Natural killer cell (primary cell): Measurements from ENCODE around the gene PARVG. TPM values are rescaled to one million over a fixed set of nuclear protein-coding genes. Genes with fewer than 3 reads are reported as not detected.
A peak's percentile ranks its signal among the peaks of the same experiment; 100 is the strongest.

Source experiments
- ATAC-seq, 3 donors: fragments of 150-1000 bp in 2 of 3; fragments of 200-7000 bp in 1 of 3; cut with Tn5 transposase; 1 replicate in 1 of 3; 2 replicates in 2 of 3; pipeline ENCODE4 v1.10.0; 2021; ENCODE audit warnings: mild to moderate bottlenecking in 2 of 3, moderate library complexity in 2 of 3
- DNase-seq, 2 donors: peaks; one replicate each; pipeline versions ENCODE4 v3.0.0 to v3.0.0-alpha.2; 2013 to 2021; ENCODE audit warnings: mixed read lengths in 1 of 2
- H3K27ac ChIP-seq: one replicate; pipeline ENCODE4 v1.5.1; 2013; ENCODE audit warnings: mild to moderate bottlenecking, low read length
- H3K27me3 ChIP-seq: one replicate; pipeline ENCODE4 v1.6.1; 2013; ENCODE audit warnings: low read length; ENCODE audit not compliant: control insufficient read depth, insufficient read depth
- H3K36me3 ChIP-seq: one replicate; pipeline ENCODE4 v1.6.1; 2013; ENCODE audit warnings: low read length; ENCODE audit not compliant: control insufficient read depth, insufficient read depth
- H3K4me1 ChIP-seq: one replicate; pipeline ENCODE4 v1.6.1; 2013; ENCODE audit warnings: low read length; ENCODE audit not compliant: control insufficient read depth, insufficient read depth
- H3K4me3 ChIP-seq: one replicate; pipeline ENCODE4 v1.5.1; 2013; ENCODE audit warnings: low read length
- H3K9me3 ChIP-seq: one replicate; pipeline ENCODE4 v1.6.1; 2013; ENCODE audit warnings: low read length; ENCODE audit not compliant: control insufficient read depth, insufficient read depth
- H3K27ac Mint-ChIP-seq, 2 donors: one replicate each; pipeline ENCODE4 v1.8.0; 2022; ENCODE audit warnings: mild to moderate bottlenecking in 2 of 2, mixed read lengths in 2 of 2, moderate library complexity in 1 of 2
- H3K27me3 Mint-ChIP-seq, 2 donors: one replicate each; pipeline ENCODE4 v1.8.0; 2022; ENCODE audit warnings: low read depth in 2 of 2, mixed read lengths in 2 of 2
- H3K36me3 Mint-ChIP-seq: one replicate; pipeline ENCODE4 v1.8.0; 2022; ENCODE audit warnings: mixed read lengths
- H3K4me1 Mint-ChIP-seq, 2 donors: one replicate each; pipeline ENCODE4 v1.8.0; 2022; ENCODE audit warnings: mixed read lengths in 2 of 2
- H3K4me3 Mint-ChIP-seq: one replicate; pipeline ENCODE4 v1.8.0; 2022; ENCODE audit warnings: mild to moderate bottlenecking, moderate library complexity, mixed read lengths
- H3K9me3 Mint-ChIP-seq, 2 donors: one replicate each; pipeline ENCODE4 v1.8.0; 2022; ENCODE audit warnings: mixed read lengths in 2 of 2
- CTCF ChIP-seq: fragments of 200-600 bp; IDR thresholded peaks from one replicate; pipeline ENCODE4 v1.8.0; 2022; ENCODE audit warnings: antibody characterized with exemption
- WGBS: methylation state at CpG from one replicate; pipeline ENCODE4 v1.1.7; 2013; ENCODE audit warnings: missing lambda C conversion rate; ENCODE audit not compliant: insufficient coverage; 5-methylcytosine and 5-hydroxymethylcytosine counted together
- intact Hi-C: fragments of 100-400 bp; cut with micrococcal nuclease; formaldehyde crosslinking; loops from one replicate; pipeline ENCODE4 v1.14.2; 2022
- total RNA-seq, 4 donors: library from RNA; stranded (reverse); fragments of 120-200 nt in 1 of 4; gene quantifications; one replicate each; pipeline versions ENCODE4 v1.2.3 to v1.2.4, GENCODE V29; 2013 to 2022

PARVG gene
- total RNA-seq, 3 donors from 2014 or later (not counting 1 experiment from before 2014, with no cell fraction given), result 130 to 146 (median 131) TPM

GRCh38 chr22:44209343-44209742, 28.6 kb downstream of the PARVG start:
- Mint-ChIP-seq H3K4me3 (no peak overlapping the region), H3K4me1 (peaks cover 29 to 40% of the 10 kb centered on the region in 2 donors), H3K27me3 (no peaks in the 10 kb centered on the region), H3K36me3 (peaks cover 14% of the 10 kb centered on the region), H3K27ac (peak overlapping the region in 1 of 2 donors; percentile 4), H3K9me3 (peaks cover 3 to 11% of the 10 kb centered on the region in 2 donors)
- no peaks in the 10 kb centered on the region for H3K27me3 ChIP-seq
- DNase-seq, result no peak
- peaks cover 6% of the 10 kb centered on the region for H3K4me1 ChIP-seq
- H3K27ac ChIP-seq, result no peak overlapping the region
- no peaks in the 10 kb centered on the region for H3K9me3 ChIP-seq
- H3K36me3 ChIP-seq, result peaks cover 2% of the 10 kb centered on the region
- ATAC-seq, result no peak
- no peak overlapping the region for H3K4me3 ChIP-seq
- 74% methylated on average over 2 of the region's 3 CpGs for WGBS
- TF ChIP-seq CTCF, result no peak
- intact Hi-C loops, result no loop called here

DNA sequence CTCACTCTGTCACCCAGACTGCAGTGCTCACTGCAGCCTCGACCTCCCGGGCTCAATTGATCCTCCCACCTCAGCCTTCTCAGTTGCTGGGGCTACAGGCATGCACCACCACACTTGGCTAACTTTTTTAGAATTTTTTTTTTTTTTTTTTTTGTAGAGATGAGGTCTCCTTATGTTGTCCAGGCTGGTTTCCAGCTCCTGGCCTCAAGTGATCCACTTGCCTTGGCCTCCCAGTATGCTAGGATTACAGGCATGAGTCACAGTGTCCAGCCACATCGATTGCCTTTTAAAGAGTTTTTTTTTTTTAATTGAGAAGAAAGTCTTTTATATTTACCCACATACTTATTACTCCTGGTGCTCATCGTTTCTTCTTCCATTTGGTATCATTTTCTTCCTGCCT, 30.0 kb downstream of the PARVG start:
- H3K9me3 Mint-ChIP-seq, result peaks cover 3 to 11% of the 10 kb centered on the region in 2 donors
- DNase-seq (no peak), ATAC-seq (no peak)
- peaks cover 14% of the 10 kb centered on the region for H3K36me3 Mint-ChIP-seq
- H3K27me3 ChIP-seq, result no peaks in the 10 kb centered on the region
- no peak overlapping the region for H3K4me3 Mint-ChIP-seq
- H3K27ac ChIP-seq, result no peak overlapping the region
- H3K27me3 Mint-ChIP-seq, result no peaks in the 10 kb centered on the region
- H3K4me1 ChIP-seq, result no peaks in the 10 kb centered on the region
- no peaks in the 10 kb centered on the region for H3K36me3 ChIP-seq
- no peak for TF ChIP-seq CTCF
- intact Hi-C loops, result no loop called here
- H3K9me3 ChIP-seq, result no peaks in the 10 kb centered on the region
- no peak overlapping the region for H3K27ac Mint-ChIP-seq
- H3K4me3 ChIP-seq, result no peak overlapping the region
- 90% methylated on average over 2 of the region's 4 CpGs for WGBS
- peaks cover 29 to 40% of the 10 kb centered on the region in 2 donors for H3K4me1 Mint-ChIP-seq

DNA sequence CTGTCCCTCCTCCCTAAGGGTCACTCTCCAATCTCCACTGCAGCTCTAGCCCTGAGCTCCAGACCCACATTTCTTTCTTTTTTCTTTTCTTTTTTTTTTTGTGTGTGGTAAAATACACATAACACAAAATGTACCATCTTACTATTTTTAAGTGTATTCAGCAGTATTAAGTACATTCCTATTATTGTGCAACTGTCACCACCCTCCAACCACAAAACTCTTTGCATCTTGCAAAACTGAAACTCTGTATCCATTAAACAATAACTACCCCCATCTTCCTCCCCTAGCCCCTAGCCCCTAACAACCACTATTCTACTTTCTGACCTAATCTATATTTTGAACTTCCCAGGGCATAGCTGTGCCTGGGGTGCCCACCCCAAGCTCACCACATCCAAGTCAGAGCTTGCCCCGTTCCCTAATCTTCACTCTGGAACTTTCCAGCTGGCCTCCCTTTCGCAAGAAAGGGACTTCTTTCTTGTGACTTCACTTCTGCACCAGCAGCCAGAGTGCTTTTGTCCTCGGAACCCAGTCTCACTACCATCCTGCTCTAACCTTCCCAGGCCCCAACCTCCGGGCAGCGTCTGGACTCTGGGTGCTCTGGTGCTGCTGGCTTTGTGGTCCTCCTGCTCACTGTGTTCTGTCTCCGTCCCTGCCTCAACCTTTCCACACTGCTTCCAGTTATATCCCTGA, 30.7 kb downstream of the PARVG start:
- Mint-ChIP-seq H3K27ac (no peak overlapping the region), H3K27me3 (no peaks in the 10 kb centered on the region), H3K36me3 (peaks cover 14% of the 10 kb centered on the region), H3K9me3 (peaks cover 3 to 11% of the 10 kb centered on the region in 2 donors), H3K4me3 (no peak overlapping the region), H3K4me1 (peaks cover 29 to 40% of the 10 kb centered on the region in 2 donors)
- Histone ChIP-seq H3K27ac (no peak overlapping the region), H3K4me3 (no peak overlapping the region), H3K36me3 (no peaks in the 10 kb centered on the region), H3K4me1 (no peaks in the 10 kb centered on the region), H3K27me3 (no peaks in the 10 kb centered on the region), H3K9me3 (no peaks in the 10 kb centered on the region)
- 93% methylated on average over 6 of the region's 6 CpGs for WGBS
- no peak for TF ChIP-seq CTCF
- intact Hi-C loops, result no loop called here
- ATAC-seq, result no peak
- DNase-seq, result no peak
